ENCODE results near the gene ITGAL.
"Not testable (repeated sequence)": the region's sequence is repeated elsewhere in the genome, so short reads cannot be mapped to it uniquely, and the experiment has no call there.

ITGAL gene

GRCh38 chr16:30445408-30446202 lies 26.9 kb upstream of the ITGAL start, which contains the start of gene SEPHS2:
SEPHS2 (minus strand) TSS chr16:30445874; CDS start chr16:30445727, 147 bp downstream.
- H3K4me3 ChIP-seq (ENCODE audit: low read depth, low read length), result peak within 1 kb of the TSS; percentile 95
- DNase-seq (ENCODE audit: low read depth), result peak; percentile 96
- peak; percentile 49 for TF ChIP-seq CTCF (IDR thresholded peaks at IDR 0.05; ENCODE audit: low read depth, low read length, missing control alignments)

DNA sequence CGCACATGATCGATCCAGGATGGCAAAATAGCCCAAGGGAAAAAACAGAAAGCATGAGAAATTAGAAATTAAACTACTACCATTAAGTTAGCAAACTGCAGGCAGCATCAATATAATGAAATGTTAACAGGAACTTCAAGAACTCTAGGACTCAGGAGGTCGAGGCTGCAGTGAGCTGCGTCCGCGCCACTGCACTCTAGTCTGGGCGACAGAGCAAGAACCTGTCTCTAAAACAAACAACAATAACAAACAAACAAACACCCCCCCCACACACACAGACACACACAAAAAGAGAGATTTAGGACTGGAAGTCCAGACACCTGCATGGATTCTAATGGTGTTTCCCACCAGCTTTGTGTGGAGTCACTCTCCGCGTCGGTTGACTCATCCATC lies 26.3 kb upstream of the ITGAL start:
- no peak for TF ChIP-seq CTCF (IDR thresholded peaks at IDR 0.05; ENCODE audit: low read depth, low read length, missing control alignments)
- peak overlapping the region; percentile 95 for H3K4me3 ChIP-seq (ENCODE audit: low read depth, low read length)
- no peak for DNase-seq (ENCODE audit: low read depth)

DNA sequence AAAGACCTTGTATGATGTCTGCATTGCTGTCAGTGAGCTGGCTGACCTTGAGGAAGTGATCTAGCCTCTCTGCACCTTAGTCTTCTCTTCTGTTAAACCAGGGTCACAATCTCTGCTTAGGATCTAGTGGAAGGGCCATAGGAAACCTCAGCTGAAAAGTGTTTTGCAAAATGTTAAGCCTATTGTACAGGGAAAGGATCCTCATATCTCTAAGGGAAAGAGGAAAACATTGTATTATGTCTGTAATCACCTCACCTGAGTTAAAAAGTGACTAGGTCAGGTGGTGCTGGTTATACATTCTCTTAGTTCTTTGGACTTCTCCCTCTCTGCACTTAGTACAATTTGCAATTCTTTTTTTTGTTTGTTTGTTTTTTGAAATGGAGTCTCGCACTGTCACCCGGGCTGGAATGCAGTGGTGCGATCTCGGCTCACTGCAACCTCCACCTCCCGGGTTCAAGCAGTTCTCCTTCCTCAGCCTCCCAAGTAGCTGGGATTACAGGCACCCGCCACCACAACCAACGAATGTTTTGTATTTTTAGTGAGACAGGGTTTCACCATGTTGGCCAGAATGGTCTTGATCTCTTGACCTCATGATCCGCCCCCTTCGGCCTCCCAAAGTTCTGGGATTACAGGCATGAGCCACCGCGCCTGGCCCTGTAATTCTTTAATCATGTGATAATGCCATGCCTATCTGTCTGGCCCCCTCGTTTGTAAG lies 24.9 kb upstream of the ITGAL start:
- H3K4me3 ChIP-seq (ENCODE audit: low read depth, low read length), result no peak overlapping the region
- TF ChIP-seq CTCF (IDR thresholded peaks at IDR 0.05; ENCODE audit: low read depth, low read length, missing control alignments), result no peak
- DNase-seq (ENCODE audit: low read depth), result no peak

- no peak for TF ChIP-seq CTCF (IDR thresholded peaks at IDR 0.05; ENCODE audit: low read depth, low read length, missing control alignments)
- H3K4me3 ChIP-seq (ENCODE audit: low read depth, low read length), result no peak overlapping the region
These were observed 23.5 kb upstream of the ITGAL start for GRCh38 chr16:30449116-30449435.

GRCh38 chr16:30452709-30453580 lies 19.6 kb upstream of the ITGAL start:
- DNase-seq (ENCODE audit: low read depth); H3K4me3 ChIP-seq (ENCODE audit: low read depth, low read length): not testable (repeated sequence)

More at GRCh38 chr16:30449116-30449435, 23.5 kb upstream of the ITGAL start:
- no peak for DNase-seq (ENCODE audit: low read depth)

DNA sequence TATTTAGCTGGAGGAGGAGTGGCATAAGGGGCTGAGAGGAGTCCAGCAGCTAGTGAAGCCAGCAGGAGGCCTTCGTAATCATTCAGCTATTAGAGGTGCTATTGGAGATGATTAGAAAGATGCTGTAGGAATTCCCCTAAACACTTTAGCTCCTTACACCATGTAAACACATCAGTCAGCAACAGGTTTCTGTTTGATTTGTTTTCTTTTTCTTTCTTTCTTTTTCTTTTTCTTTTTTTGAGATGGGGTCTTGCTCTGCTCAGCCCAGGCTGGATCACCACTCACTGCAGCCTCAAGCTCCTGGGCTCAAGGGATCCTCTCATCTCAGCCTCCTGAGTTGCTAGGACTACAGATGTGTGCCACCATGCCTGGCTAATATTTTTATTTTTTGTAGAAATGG lies 16.2 kb upstream of the ITGAL start:
- no peak for TF ChIP-seq CTCF (IDR thresholded peaks at IDR 0.05; ENCODE audit: low read depth, low read length, missing control alignments)
- DNase-seq (ENCODE audit: low read depth), result no peak
- H3K4me3 ChIP-seq (ENCODE audit: low read depth, low read length), result no peak overlapping the region

- no peak for TF ChIP-seq CTCF (IDR thresholded peaks at IDR 0.05; ENCODE audit: low read depth, low read length, missing control alignments)
- no peak overlapping the region for H3K4me3 ChIP-seq (ENCODE audit: low read depth, low read length)
- no peak for DNase-seq (ENCODE audit: low read depth)
These were observed 15.3 kb upstream of the ITGAL start for GRCh38 chr16:30457256-30457655.
